ENCODE data around the gene ADH5. TPM values are rescaled to one million over a fixed set of nuclear protein-coding genes. Genes with fewer than 3 reads are reported as not detected.
"Not testable (repeated sequence)": the region's sequence is repeated elsewhere in the genome, so short reads cannot be mapped to it uniquely, and the experiment has no call there.

The ADH5 gene
- total RNA-seq, 2 experiments from 2014 or later = 114 to 118 TPM

GRCh38 chr4:99104153-99104552 lies 15.6 kb upstream of the ADH5 start:
- Mint-ChIP-seq H3K27me3 (no peaks in the 10 kb centered on the region), H3K4me1 (ENCODE audit: low read depth) (no peaks in the 10 kb centered on the region), H3K36me3 (ENCODE audit: low read depth) (no peaks in the 10 kb centered on the region), H3K9me3 (no peaks in the 10 kb centered on the region), H3K4me3 (no peak overlapping the region), H3K27ac (no peak overlapping the region)
- intact Hi-C loops (cut with micrococcal nuclease) = no loop called here
- no peak for TF ChIP-seq CTCF (IDR thresholded peaks at IDR 0.05)
- DNase-seq (no peak), ATAC-seq (no peak)
- ChIA-PET POLR2A (no interaction called here), CTCF (no interaction called here)

- POLR2A ChIA-PET = no interaction called here
- ATAC-seq (no peak), DNase-seq (no peak)
- Mint-ChIP-seq H3K36me3 (ENCODE audit: low read depth) (no peaks in the 10 kb centered on the region), H3K27me3 (no peaks in the 10 kb centered on the region), H3K27ac (no peak overlapping the region), H3K4me3 (no peak overlapping the region), H3K9me3 (no peaks in the 10 kb centered on the region), H3K4me1 (ENCODE audit: low read depth) (no peaks in the 10 kb centered on the region)
- CTCF ChIA-PET = interaction anchor here (1.1 kb wide), 1 partner anchor 109 kb away, joined by 3 read pairs; no protein-coding TSS in a partner anchor
- no peak for TF ChIP-seq CTCF (IDR thresholded peaks at IDR 0.05)
- intact Hi-C loops (cut with micrococcal nuclease) = no loop called here
Measured at GRCh38 chr4:99103166-99103565, 14.6 kb upstream of the ADH5 start.

- H3K36me3 Mint-ChIP-seq (ENCODE audit: low read depth) = no peaks in the 10 kb centered on the region
- no peak for TF ChIP-seq CTCF (IDR thresholded peaks at IDR 0.05)
- no peaks in the 10 kb centered on the region for H3K27me3 Mint-ChIP-seq
- DNase-seq = no peak
- no peak overlapping the region for H3K4me3 Mint-ChIP-seq
- H3K4me1 Mint-ChIP-seq (ENCODE audit: low read depth) = no peaks in the 10 kb centered on the region
- no peak overlapping the region for H3K27ac Mint-ChIP-seq
- no peaks in the 10 kb centered on the region for H3K9me3 Mint-ChIP-seq
- ChIA-PET POLR2A (no interaction called here), CTCF (interaction anchor here (1.1 kb wide), 1 partner anchor 108 kb away, joined by 3 read pairs; no protein-coding TSS in a partner anchor)
- intact Hi-C loops (cut with micrococcal nuclease) = no loop called here
- no peak for ATAC-seq
Measured at GRCh38 chr4:99102634-99103033, 14.0 kb upstream of the ADH5 start.

- TF ChIP-seq CTCF (IDR thresholded peaks at IDR 0.05) = no peak
- no peaks in the 10 kb centered on the region for H3K27me3 Mint-ChIP-seq
- H3K9me3 Mint-ChIP-seq = peaks cover 1% of the 10 kb centered on the region
- ChIA-PET POLR2A (no interaction called here), CTCF (no interaction called here)
- DNase-seq (no peak), ATAC-seq (no peak)
- no peaks in the 10 kb centered on the region for H3K36me3 Mint-ChIP-seq (ENCODE audit: low read depth)
- H3K4me3 Mint-ChIP-seq = no peak overlapping the region
- no peak overlapping the region for H3K27ac Mint-ChIP-seq
- no peaks in the 10 kb centered on the region for H3K4me1 Mint-ChIP-seq (ENCODE audit: low read depth)
- intact Hi-C loops (cut with micrococcal nuclease) = no loop called here
Measured at GRCh38 chr4:99100876-99101275, 12.3 kb upstream of the ADH5 start.

- H3K27ac Mint-ChIP-seq; ATAC-seq; DNase-seq; H3K36me3 Mint-ChIP-seq (ENCODE audit: low read depth); POLR2A ChIA-PET; H3K4me1 Mint-ChIP-seq (ENCODE audit: low read depth); intact Hi-C loops (cut with micrococcal nuclease); H3K27me3 Mint-ChIP-seq; H3K4me3 Mint-ChIP-seq; H3K9me3 Mint-ChIP-seq: not testable (repeated sequence)
- CTCF ChIA-PET = interaction anchor here (0.6 kb wide), 1 partner anchor 1122 kb away, joined by 3 read pairs; no protein-coding TSS in a partner anchor
Measured at GRCh38 chr4:99099814-99100213, 11.2 kb upstream of the ADH5 start.

GRCh38 chr4:99099311-99099710 lies 10.7 kb upstream of the ADH5 start:
- intact Hi-C loops (cut with micrococcal nuclease) = no loop called here
- Mint-ChIP-seq H3K4me3 (no peak overlapping the region), H3K36me3 (ENCODE audit: low read depth) (no peaks in the 10 kb centered on the region), H3K27ac (no peak overlapping the region), H3K9me3 (peaks cover 1% of the 10 kb centered on the region), H3K27me3 (no peaks in the 10 kb centered on the region), H3K4me1 (ENCODE audit: low read depth) (no peaks in the 10 kb centered on the region)
- ChIA-PET POLR2A (no interaction called here), CTCF (no interaction called here)
- TF ChIP-seq CTCF (IDR thresholded peaks at IDR 0.05) = no peak
- ATAC-seq (no peak), DNase-seq (no peak)

- DNase-seq; CTCF ChIA-PET; intact Hi-C loops (cut with micrococcal nuclease); H3K27ac Mint-ChIP-seq; H3K27me3 Mint-ChIP-seq; ATAC-seq; H3K36me3 Mint-ChIP-seq (ENCODE audit: low read depth); POLR2A ChIA-PET; H3K4me3 Mint-ChIP-seq; H3K9me3 Mint-ChIP-seq: not testable (repeated sequence)
- H3K4me1 Mint-ChIP-seq (ENCODE audit: low read depth) = peaks cover 24% of the 10 kb centered on the region
Measured at GRCh38 chr4:99091841-99092240, 3.3 kb upstream of the ADH5 start.

Measured in activated CD8-positive, alpha-beta T cell treated with anti-CD3 and anti-CD28 coated beads for 36 hours (primary cell).